KG1 (cell line): ENCODE results near the gene ONECUT1.

ENCODE experiments used
- DNase-seq: peaks from one replicate; lab custom pipeline; 2025; lab: John Stamatoyannopoulos, UW

The ONECUT1 gene

GRCh38 chr15:52782514-52782913 is 7.6 kb downstream of the ONECUT1 start:
- DNase-seq: no peak

DNA sequence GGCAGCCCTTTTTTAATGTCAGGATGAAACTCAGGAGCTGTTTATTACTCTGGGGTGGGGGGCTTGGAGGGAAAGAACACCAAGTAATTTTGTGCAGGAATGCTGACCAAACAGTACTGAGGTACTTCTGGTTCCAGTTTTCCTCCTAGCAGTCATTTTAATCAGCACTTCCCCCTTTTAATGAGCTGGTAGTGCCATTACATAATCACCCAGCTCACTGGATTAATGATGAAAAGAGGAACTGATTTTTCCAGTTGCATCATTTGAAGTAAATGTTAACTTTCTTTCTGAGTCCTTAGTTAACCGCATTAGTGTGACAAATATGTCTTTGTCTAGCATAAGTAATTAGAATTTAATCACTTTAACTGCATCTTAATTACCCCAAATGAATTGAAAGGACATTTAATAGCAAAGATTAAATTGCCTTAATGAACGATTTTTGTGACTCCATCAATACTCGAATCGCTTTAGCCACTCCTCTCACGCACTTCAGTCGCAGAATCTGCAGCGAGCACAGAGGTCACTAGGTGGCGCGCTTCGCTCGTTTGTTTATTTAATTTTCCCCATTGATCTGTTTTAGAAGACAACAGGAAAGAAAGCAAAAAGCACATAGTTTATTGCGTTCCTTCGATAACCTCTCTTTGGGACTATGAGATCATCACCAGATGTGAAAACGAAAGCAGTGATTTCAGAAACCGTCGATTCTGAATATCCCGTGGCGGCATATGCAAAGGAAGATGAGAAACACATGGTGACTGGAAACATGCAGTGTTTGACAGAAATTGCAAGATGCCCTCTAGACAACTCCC is 9.8 kb downstream of the ONECUT1 start:
- DNase-seq: peak; percentile 50

GRCh38 chr15:52778457-52778856 is 11.7 kb downstream of the ONECUT1 start:
- no peak for DNase-seq

- DNase-seq: no peak
Observed at GRCh38 chr15:52772766-52773165, 17.4 kb downstream of the ONECUT1 start.

DNA sequence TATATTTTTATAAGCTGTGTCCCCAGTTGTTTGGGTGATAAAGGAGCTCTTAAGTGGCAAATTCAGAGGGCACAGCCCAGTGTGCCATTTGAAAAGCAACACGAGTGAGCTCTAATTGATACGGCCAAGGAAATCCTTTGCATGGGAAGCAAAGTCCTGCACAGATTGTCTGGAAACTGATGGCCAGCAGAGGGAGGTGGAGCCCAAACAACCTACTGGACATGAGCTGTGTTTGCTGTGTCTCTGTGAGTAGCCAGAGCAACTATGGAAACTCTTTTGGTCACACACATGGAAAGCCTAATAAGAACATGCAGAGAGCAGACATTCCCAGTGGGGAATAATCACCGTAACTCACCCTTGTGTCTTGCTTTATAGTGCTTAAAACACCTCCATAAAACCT is 24.4 kb downstream of the ONECUT1 start:
- no peak for DNase-seq

GRCh38 chr15:52764731-52765130 is 25.4 kb downstream of the ONECUT1 start:
- no peak for DNase-seq

- DNase-seq: no peak
Observed at GRCh38 chr15:52762621-52763020, 27.5 kb downstream of the ONECUT1 start.

DNA sequence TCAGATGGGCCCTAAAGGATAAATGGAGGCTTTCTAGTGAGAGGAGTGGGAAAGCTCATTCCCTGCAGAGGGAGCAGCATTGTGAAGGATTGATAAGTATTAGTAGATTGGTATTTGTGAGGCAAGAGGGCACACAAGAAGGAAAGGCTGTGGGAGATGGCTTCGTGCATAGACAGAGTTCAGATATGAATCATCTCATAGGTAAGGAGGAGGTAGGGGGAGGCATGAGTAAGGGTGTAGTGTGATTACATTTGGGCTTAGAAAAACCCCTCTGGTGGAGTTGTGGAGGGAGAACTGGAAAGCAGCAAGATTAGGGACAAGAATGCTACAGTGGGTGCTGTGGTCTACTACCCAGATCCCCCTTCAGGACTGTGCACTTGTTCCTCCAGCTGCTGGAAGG is 29.6 kb downstream of the ONECUT1 start:
- DNase-seq: no peak

- DNase-seq: no peak
Observed at GRCh38 chr15:52759969-52760368, 30.2 kb downstream of the ONECUT1 start.

GRCh38 chr15:52757496-52757895 is 32.6 kb downstream of the ONECUT1 start:
- no peak for DNase-seq

GRCh38 chr15:52751522-52751921 is 38.6 kb downstream of the ONECUT1 start:
- DNase-seq: no peak

- DNase-seq: no peak
Observed at GRCh38 chr15:52749258-52749657, 40.9 kb downstream of the ONECUT1 start.

DNA sequence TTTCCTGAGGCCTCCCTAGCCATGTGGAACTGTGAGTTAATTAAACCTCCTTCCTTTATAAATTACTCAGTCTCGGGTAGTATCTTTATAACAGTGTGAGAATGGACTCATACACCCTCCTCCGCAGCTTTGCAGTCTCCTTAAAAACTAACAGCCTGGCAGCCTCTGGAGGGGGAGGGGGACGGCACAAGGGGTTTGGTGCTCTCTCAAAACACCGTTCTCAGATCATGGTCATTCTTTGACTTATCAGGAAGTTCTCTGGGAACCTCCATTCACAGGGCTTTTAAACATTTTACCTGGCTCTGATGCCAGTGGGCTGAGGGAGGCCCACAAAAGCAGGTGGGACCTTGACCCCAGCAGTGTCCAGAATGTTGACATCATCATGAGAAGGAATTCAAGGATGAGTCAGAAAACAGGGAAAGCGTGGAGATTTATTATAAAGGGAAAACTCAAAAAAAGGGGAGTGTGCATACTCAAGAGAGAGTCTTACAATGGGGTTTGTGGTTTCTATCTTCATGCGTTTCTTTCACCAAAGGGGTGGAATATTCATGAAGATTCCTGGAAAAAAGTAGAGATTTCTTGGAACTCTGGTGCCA is 43.9 kb downstream of the ONECUT1 start:
- no peak for DNase-seq

DNA sequence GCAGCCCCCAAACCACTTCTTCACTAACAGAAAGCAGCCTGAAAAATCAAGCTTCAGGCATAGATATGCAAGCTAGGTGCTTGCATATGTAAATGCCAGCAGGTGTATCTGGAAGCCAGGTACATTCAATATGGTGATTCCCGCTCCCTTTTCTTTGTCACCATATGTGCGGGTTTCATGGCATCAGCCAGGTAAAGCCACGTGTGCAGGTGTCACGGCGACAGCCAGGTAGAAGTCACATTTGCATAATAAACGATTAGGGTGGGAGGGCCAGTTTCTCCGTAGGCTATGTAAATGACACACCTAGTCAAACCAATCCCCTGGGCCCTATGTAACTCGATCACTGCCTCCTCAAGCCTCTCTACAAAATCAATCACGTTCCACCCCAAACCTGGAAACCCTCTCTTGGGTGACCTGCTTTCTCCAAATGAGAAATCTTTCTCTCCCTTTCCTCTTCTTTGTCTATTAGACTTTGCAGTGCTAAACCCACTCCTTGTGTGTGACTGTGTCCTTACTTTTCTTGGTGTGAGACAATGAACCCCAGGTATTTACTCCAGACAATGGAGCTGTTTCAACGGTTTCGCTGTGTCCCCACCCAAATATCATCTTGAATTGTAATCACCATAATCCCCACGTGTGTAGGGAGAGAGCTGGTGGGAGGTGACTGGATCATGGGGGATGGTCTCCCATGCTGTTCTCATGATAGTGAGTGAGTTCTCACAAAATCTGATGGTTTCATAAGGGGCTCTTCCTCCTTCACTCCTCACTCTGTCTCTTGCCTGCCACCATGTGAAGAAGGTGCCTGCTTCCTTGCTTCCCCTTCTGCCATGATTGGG is 44.6 kb downstream of the ONECUT1 start:
- no peak for DNase-seq

GRCh38 chr15:52738311-52738710 is 51.8 kb downstream of the ONECUT1 start:
- DNase-seq: no peak

DNA sequence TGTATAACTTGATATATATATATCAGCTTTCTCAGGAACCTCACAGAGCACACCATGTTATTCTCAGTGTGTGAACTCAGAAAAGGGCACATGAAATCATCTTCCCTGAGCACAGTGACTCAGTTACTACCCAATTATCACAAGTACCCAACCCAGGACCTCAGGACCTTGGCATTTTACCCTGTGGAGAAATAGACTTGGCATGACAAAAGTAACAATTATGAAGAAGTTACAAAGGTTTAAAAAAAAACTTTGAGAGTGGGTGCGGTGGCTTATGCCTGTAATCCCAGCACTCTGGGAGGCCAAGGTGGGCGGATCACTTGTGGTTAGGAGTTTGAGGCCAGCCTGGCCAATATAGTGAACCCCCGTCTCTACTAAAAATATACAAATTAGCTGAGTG is 52.4 kb downstream of the ONECUT1 start:
- DNase-seq: no peak

DNA sequence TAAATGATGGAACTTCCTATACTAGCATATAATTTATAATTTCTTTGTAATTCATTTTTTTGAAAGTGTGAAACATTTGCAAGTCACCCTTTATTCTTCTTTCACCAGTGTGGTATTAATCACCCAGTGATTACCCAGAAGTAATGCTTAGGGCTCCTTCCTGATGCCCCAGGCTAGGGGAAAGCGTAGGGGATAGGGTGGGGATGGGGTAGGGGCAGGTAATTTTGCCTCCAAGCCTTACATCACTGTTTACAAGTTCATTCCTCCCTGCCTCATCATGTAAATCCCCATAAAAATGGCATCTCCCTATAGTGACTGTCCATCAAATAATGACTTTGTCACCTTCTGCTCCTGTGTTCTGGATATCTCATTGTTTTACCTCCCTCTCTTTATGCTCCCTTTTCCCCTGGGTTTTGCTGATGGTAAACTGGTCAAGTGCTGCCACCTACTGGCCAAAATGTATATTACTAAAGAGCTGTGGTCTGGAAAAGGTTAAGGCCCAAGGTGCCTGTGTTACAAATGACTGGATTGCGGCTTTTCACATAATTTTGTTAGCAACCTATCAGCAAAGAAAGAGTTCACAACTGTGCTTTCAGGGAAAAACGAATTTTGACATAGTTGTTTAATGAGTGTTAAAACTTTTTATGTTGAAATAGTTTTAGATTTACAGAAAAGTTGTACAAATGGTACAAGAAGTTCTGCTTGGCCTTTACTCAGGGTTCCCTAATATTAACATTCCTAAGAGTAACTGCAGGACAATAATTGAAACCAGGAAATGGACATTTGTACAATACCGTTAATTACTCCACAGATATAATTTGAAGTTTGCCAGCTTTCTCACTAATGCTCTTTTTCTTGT is 54.7 kb downstream of the ONECUT1 start:
- DNase-seq: peak; percentile 59

DNA sequence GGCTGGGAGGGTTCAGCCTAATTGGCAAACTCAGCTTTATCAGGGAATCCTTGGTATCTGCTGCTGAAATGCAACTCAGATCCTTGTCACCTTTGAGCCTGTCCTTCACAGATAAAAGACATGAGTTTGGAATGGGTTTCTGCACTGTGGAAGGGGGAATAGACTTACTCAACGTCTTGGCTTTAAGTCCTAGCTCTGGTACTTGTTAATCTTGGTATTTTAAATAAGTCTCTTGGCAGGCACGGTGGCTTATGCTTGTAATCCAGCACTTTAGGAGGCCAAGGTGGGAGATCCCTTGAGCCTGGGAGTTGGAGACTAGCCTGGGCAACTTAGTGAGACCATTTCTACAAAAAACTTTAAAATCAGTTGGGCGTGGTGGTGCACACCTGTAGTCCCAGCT is 55.8 kb downstream of the ONECUT1 start:
- no peak for DNase-seq

DNA sequence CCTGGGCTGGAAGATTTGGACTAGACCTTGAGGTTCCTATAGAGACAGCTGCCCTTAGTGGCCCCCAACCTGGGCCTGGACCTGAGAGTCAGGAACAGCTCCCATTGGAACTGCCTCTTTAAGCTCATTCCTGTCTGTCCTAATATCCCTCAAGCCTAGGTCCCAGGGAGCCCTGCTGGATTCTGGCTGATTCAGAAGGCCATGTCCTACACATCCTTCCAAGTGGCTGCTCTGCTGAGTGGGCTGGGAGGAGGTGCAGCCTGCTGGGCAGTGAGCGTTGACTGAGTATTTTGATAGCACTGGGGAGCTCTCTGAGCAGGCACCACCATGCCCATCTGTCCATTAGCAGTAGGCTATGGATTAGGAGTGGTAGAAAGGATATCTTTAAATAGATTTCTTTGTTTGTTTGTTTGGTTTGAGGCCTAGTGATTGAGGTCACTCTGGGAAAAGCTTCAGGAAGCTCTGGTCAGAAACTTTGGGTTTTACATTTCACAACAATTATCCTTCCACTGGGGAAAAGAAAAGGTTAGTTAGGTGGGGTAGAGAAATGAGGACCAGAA is 56.4 kb downstream of the ONECUT1 start:
- DNase-seq: no peak

DNA sequence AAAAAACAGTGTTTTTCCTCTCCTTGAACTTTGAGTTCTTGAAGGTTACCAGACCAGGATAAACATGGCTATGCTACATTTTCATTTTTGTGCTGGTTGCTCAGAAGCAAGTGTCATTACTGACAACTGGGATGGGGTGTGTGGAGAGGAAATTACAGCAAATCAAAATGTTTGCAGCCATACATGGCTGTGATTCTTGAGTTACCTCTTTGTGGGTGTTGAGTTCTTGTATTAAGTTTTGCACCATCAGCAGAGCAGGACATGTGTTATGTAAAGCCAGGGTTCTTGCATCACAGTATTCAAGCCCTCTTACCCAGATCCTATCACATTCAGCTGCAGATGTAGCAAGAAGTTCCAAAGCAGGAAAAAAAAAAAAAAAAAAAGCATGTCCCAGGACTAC is 57.0 kb downstream of the ONECUT1 start:
- DNase-seq: no peak

GRCh38 chr15:52732551-52732950 is 57.6 kb downstream of the ONECUT1 start:
- DNase-seq: no peak
